T-helper 17 cell (primary cell): ENCODE data around the gene B4GALNT4. TPM values are rescaled to one million over a fixed set of nuclear protein-coding genes. Genes with fewer than 3 reads are reported as not detected.
"Not testable (repeated sequence)": the region's sequence is repeated elsewhere in the genome, so short reads cannot be mapped to it uniquely, and the experiment has no call there.

Experiments used
- ATAC-seq: fragments of 150-1000 bp; cut with Tn5 transposase; 2 replicates; pipeline ENCODE4 v1.10.0; 2021; ENCODE audit warnings: mild to moderate bottlenecking, moderate library complexity
- DNase-seq, 3 donors: peaks; one replicate each; pipeline versions ENCODE4 v3.0.0 to v3.0.0-alpha.2; 2020 to 2021
- H3K9me3 ChIP-seq: one replicate; pipeline ENCODE4 v1.7.0; 2013; ENCODE audit warnings: low read length, mild to moderate bottlenecking; ENCODE audit not compliant: control insufficient read depth, poor library complexity, severe bottlenecking
- H3K27ac Mint-ChIP-seq: one replicate; pipeline ENCODE4 v1.8.0; 2022; ENCODE audit warnings: mild to moderate bottlenecking, moderate library complexity, mixed read lengths
- H3K27me3 Mint-ChIP-seq: one replicate; pipeline ENCODE4 v1.8.0; 2022; ENCODE audit warnings: mixed read lengths
- H3K36me3 Mint-ChIP-seq: one replicate; pipeline ENCODE4 v1.8.0; 2022; ENCODE audit warnings: low read depth, mixed read lengths
- H3K4me1 Mint-ChIP-seq: one replicate; pipeline ENCODE4 v1.8.0; 2022; ENCODE audit warnings: mild to moderate bottlenecking, mixed read lengths
- H3K4me3 Mint-ChIP-seq: one replicate; pipeline ENCODE4 v1.8.0; 2022; ENCODE audit warnings: mild to moderate bottlenecking, moderate library complexity, mixed read lengths
- total RNA-seq, 4 donors: library from RNA in 2 of 4; stranded (reverse) in 2 of 4; gene quantifications; one replicate each; pipeline ENCODE4 v1.2.3 and lab custom pipeline; 2022 to 2026

Gene B4GALNT4
- total RNA-seq, 2 donors from 2014 or later, result 6.0 to 8.6 TPM

- H3K4me1 Mint-ChIP-seq, result peaks cover 19% of the 10 kb centered on the region
- H3K4me3 Mint-ChIP-seq, result peak overlapping the region; percentile 12
- no peak overlapping the region for H3K27ac Mint-ChIP-seq
- H3K9me3 ChIP-seq, result no peaks in the 10 kb centered on the region
- DNase-seq (no peak), ATAC-seq (no peak)
- peaks cover 6% of the 10 kb centered on the region for H3K36me3 Mint-ChIP-seq
- no peaks in the 10 kb centered on the region for H3K27me3 Mint-ChIP-seq
Measured at GRCh38 chr11:409600-410483, 40.5 kb downstream of the B4GALNT4 start.

DNA sequence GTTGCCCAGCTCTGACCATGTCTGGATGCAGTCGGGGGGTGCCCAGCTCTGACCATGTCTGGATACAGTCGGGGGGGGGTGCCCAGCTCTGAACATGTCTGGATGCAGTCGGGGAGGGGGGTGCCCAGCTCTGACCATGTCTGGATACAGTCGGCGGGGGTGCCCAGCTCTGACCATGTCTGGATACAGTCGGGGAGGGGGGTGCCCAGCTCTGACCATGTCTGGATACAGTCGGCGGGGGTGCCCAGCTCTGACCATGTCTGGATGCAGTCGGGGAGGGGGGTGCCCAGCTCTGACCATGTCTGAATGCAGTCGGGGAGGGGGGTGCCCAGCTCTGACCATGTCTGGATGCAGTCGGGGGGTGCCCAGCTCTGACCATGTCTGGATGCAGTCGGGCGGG lies 41.4 kb downstream of the B4GALNT4 start:
- DNase-seq, H3K4me3 Mint-ChIP-seq: not testable (repeated sequence)

GRCh38 chr11:411520-411919 lies 42.2 kb downstream of the B4GALNT4 start:
- not testable (repeated sequence) for H3K27ac Mint-ChIP-seq, H3K4me3 Mint-ChIP-seq, H3K27me3 Mint-ChIP-seq, DNase-seq, H3K9me3 ChIP-seq, H3K36me3 Mint-ChIP-seq, ATAC-seq
- peaks cover 25% of the 10 kb centered on the region for H3K4me1 Mint-ChIP-seq

More for the DNA sequence above, 41.4 kb downstream of the B4GALNT4 start:
- not testable (repeated sequence) for H3K9me3 ChIP-seq, H3K36me3 Mint-ChIP-seq, H3K27me3 Mint-ChIP-seq, H3K27ac Mint-ChIP-seq, ATAC-seq
- H3K4me1 Mint-ChIP-seq, result peaks cover 22% of the 10 kb centered on the region

DNA sequence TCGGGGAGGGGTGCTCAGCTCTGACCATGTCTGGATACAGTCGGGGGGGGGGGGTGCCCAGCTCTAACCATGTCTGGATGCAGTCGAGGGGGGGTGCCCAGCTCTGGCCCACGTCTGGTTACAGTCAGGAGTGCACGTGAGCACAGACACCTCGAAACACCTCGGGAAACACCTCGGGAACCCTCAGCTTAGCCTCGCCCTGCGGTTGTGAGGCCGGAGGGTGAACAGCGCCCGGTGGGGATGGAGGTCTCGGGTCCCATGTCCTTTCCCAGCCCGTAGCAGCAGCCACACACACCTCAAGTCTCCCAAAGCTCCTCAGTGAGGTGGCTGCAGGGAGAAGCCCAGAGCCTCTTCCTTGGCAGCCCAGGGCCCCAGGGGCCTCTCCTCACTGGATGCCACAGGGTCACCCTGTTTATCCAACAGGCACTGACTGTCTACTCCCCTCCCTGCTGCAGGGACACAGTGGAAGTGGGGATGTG lies 43.4 kb downstream of the B4GALNT4 start:
- Mint-ChIP-seq H3K27ac (no peak overlapping the region), H3K36me3 (peaks cover 7% of the 10 kb centered on the region), H3K4me3 (peak overlapping the region; percentile 100), H3K27me3 (no peaks in the 10 kb centered on the region), H3K4me1 (peaks cover 23% of the 10 kb centered on the region)
- H3K9me3 ChIP-seq, result no peaks in the 10 kb centered on the region
- DNase-seq (peak in 1 of 3 donors; percentile 10), ATAC-seq (no peak)

- Mint-ChIP-seq H3K4me3 (peak overlapping the region; percentile 100), H3K27ac (peak overlapping the region; percentile 91), H3K4me1 (peaks cover 21% of the 10 kb centered on the region), H3K27me3 (no peaks in the 10 kb centered on the region), H3K36me3 (peaks cover 7% of the 10 kb centered on the region)
- H3K9me3 ChIP-seq, result no peaks in the 10 kb centered on the region
- ATAC-seq, result no peak
- DNase-seq, result no peak
Measured at GRCh38 chr11:413120-414081, 44.1 kb downstream of the B4GALNT4 start.

- H3K36me3 Mint-ChIP-seq, result peaks cover 7% of the 10 kb centered on the region
- peak; percentile 43 for ATAC-seq
- peak overlapping the region; percentile 91 for H3K27ac Mint-ChIP-seq
- peaks cover 20% of the 10 kb centered on the region for H3K4me1 Mint-ChIP-seq
- H3K4me3 Mint-ChIP-seq, result peak overlapping the region; percentile 100
- H3K9me3 ChIP-seq, result no peaks in the 10 kb centered on the region
- DNase-seq, result peak in 1 of 3 donors; percentile 4
- H3K27me3 Mint-ChIP-seq, result no peaks in the 10 kb centered on the region
Measured at GRCh38 chr11:414318-414857, 45.1 kb downstream of the B4GALNT4 start.

- DNase-seq, result peak in 1 of 3 donors; percentile 10
- peak overlapping the region; percentile 91 for H3K27ac Mint-ChIP-seq
- peaks cover 7% of the 10 kb centered on the region for H3K36me3 Mint-ChIP-seq
- no peak for ATAC-seq
- no peaks in the 10 kb centered on the region for H3K9me3 ChIP-seq
- H3K27me3 Mint-ChIP-seq, result no peaks in the 10 kb centered on the region
- H3K4me3 Mint-ChIP-seq, result peak overlapping the region; percentile 100
- H3K4me1 Mint-ChIP-seq, result peaks cover 19% of the 10 kb centered on the region
Measured at GRCh38 chr11:415640-416041, 46.3 kb downstream of the B4GALNT4 start.

GRCh38 chr11:416051-416756 lies 46.9 kb downstream of the B4GALNT4 start:
- no peak for ATAC-seq
- Mint-ChIP-seq H3K27ac (peak overlapping the region; percentile 91), H3K36me3 (peaks cover 7% of the 10 kb centered on the region), H3K27me3 (no peaks in the 10 kb centered on the region), H3K4me3 (peak overlapping the region; percentile 100), H3K4me1 (peaks cover 19% of the 10 kb centered on the region)
- DNase-seq, result peak in 1 of 3 donors; percentile 10
- no peaks in the 10 kb centered on the region for H3K9me3 ChIP-seq

- peaks cover 7% of the 10 kb centered on the region for H3K36me3 Mint-ChIP-seq
- ATAC-seq, result peak; percentile 20
- no peak overlapping the region for H3K27ac Mint-ChIP-seq
- peak overlapping the region; percentile 100 for H3K4me3 Mint-ChIP-seq
- no peaks in the 10 kb centered on the region for H3K27me3 Mint-ChIP-seq
- no peaks in the 10 kb centered on the region for H3K9me3 ChIP-seq
- peaks cover 19% of the 10 kb centered on the region for H3K4me1 Mint-ChIP-seq
- DNase-seq, result peak; percentile 28 to 41 (median 35)
Measured at GRCh38 chr11:416757-417621, 47.7 kb downstream of the B4GALNT4 start.

- Mint-ChIP-seq H3K4me1 (peaks cover 19% of the 10 kb centered on the region), H3K36me3 (peaks cover 7% of the 10 kb centered on the region), H3K27ac (peak overlapping the region; percentile 19), H3K4me3 (peak overlapping the region; percentile 78), H3K27me3 (no peaks in the 10 kb centered on the region)
- no peaks in the 10 kb centered on the region for H3K9me3 ChIP-seq
- peak in 1 of 3 donors; percentile 8 for DNase-seq
- no peak for ATAC-seq
Measured at GRCh38 chr11:417652-418342, 48.5 kb downstream of the B4GALNT4 start.
